Left renal pelvis (tissue), 4 donors: Measurements from ENCODE around the gene PAFAH1B1. TPM values are rescaled to one million over a fixed set of nuclear protein-coding genes. Genes with fewer than 3 reads are reported as not detected.
"Not testable (repeated sequence)": the region's sequence is repeated elsewhere in the genome, so short reads cannot be mapped to it uniquely, and the experiment has no call there.

Experiments
- DNase-seq, 4 donors: peaks; one replicate each; pipeline ENCODE4 v3.0.0-alpha.2; 2013; ENCODE audit warnings: low read depth in 4 of 4, low spot score in 3 of 4
- polyA plus RNA-seq, 4 donors: library from polyadenylated mRNA; unstranded; fragments of 120-200 nt; gene quantifications; one replicate each; pipeline ENCODE4 v1.2.1, GENCODE V29; 2013; ENCODE audit not compliant: insufficient read length in 4 of 4

Gene PAFAH1B1
- 100 to 1,000 TPM; 132 to 143 (median 141) TPM for polyA plus RNA-seq

DNA sequence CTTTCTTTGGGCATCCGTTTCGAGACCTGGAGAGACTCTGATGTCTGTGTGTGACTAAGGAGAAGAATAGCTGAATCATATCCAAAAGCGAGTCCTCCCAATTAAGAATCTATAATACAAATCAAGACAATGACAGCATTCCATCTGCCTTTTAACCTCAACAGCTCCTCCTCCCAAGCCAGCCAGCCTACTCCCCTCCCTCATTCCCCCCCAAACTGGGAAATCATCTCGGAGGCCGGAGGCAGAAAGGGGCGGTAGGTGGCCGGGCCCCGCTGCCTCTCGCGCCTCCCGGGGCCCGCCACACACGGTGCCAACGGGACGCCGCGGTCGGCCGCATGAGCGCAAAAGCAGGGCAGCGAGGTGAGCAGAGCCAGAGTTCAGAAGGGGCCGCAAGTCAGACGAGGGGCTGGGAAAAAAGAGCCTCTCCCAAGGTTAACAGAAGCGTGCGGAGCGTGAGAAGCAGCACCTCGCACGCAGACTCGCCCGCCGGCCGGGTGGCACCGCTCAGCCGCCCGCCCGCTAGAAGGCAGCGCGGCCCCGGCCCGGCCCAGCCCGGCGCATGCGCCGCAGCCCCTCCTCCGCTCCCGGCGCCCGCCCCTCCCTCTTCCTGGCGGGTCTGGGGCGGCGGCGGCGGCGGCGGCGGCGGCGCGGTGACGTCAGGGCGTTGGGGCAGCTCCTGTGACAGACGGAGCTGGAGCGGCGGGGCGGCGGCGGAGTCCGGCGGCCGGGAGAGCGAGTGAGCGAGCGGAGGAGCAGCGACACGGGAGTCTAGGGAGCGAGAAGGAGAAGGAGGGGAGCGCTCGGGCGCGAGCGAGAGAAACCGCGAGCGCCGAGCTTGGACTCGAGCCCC is at the start of gene PAFAH1B1:
Gene PAFAH1B1, plus strand, starts transcription at position 684 of the 850 bp plus-strand sequence. CDS start 44,635 bp downstream, outside the sequence.
- peak; percentile 60 to 66 (median 62) for DNase-seq

DNA sequence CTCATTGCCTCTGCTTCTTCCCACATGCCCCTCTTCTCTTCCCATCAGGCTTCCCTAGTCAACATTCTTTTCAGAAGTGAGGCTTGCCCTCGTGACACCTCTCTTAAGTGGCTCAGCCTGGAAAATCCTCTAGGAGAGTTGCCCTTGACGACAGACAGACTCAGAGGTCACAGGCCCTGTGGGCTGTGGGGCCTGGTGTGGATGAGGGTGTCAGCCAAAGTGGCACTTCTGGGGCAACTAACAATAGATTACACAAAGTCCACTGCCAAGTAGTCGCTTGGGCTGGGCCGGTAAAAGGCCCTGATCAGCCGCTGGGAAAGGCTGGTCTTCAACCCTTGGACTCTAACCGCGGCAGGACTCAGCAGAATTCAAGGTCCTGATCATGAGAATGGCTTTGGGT is 48.1 kb upstream of the PAFAH1B1 start:
- DNase-seq, result no peak

DNA sequence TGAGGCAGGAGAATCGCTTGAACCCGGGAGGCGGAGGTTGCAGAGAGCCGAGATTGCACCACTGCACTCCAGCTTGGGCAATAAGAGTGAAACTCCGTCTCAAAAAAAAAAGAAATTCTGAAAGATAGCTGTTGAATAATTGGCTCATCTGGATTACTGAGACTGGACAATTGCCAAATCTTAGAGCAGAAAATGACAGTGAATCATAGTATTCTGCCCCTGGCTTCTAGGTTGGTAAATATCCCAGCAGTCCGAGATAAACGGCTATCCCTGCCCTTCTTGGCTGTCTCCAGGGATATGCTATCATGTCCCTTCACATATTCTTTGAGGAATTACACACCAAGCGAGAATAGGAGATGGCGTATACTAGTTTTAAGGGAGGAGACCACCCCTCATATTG is 46.3 kb upstream of the PAFAH1B1 start:
- no peak for DNase-seq

DNA sequence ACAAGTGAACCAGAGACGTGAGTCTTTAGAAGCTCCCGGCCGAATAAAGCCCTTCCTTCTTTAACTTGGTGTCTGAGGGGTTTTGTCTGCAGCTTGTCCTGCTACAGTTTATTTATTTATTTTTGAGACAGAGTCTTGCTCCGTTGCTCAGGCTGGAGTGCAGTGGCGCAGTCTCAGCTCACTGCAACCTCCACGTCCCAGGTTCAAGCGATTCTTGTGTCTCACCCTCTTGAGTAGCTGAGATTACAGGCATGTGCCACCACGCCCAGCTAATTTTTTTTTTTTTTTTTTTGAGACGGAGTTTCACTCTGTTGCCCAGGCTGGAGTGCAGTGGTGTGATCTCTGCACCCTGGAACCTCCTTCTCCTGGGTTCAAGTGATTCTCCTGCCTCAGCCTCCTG is 45.4 kb upstream of the PAFAH1B1 start:
- not testable (repeated sequence) for DNase-seq

DNA sequence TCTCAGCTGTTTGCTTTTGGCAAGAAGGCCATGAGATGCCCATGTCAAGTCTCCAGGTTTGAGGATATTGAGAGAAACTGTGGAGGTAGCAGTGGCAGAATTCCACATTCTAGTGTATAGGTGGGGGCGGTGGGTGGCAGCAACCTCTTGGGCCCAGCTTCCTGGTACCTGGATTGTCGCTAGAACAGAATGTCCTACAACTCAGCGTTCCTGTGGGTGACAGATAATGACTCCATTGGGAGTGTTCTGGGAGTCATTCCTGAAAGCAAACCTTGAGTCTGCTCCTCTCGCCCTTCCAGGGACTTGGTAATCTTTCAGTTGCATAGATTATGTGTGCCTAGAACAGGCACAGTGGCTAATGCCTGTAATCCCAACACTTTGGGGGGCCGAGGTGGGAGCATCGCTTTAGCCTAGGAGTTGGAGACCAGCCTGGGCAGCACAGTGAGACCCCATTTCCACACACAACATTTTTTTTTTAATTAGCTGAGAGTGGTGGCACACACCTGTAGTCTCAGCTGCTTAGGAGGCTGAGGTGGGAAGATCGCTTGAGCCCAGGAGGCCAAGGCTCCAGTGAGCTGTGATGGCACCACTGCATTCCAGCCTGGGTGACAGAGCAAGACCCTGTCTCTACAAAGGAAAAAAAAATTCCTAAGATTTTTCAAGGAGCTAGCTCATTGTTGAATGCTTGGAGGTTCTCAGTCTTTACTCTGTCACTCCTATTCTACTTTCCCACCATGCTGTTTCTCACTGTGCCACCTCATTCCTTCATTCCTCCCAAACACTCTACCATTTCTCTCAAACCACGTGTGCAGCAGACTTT is 43.9 kb upstream of the PAFAH1B1 start:
- DNase-seq, result no peak

DNA sequence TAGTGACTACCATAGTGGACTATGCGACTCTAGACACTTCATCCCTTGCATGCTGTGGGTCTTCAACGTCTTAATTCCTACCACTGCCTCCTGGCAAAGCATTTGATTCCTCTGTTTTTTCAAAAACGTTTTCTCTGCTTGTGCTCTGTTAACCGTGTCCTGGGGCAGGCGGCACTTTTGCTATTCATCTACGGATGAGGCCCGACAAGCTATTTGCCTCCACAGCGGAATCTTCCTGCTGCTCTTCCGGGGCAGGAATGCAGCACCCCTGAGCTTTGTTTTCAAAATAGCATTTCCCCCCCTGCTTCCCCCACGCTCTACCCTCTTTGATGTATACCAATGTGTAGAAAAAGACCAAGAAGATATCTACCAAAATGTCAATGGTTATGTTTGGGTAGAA is 42.0 kb upstream of the PAFAH1B1 start:
- no peak for DNase-seq

DNA sequence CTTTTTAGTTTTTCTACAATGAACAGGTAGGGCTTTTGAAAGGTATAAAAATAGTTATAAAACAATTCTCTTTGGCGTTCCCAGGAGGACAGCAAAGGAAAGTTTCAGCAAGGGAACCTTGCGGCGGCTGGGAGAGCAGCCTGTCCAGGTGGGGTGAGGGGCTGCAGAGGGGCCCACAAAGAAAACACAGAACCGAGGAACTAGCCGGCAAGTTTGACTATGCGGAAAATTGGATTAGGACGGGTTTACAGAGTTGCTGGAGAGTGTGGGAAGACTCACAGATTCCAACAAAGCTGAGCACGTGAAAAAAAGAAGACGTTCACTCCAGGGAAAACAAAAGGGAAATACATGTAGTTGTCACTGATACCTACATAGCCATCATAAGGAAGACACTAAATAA is 41.5 kb upstream of the PAFAH1B1 start:
- DNase-seq, result no peak

DNA sequence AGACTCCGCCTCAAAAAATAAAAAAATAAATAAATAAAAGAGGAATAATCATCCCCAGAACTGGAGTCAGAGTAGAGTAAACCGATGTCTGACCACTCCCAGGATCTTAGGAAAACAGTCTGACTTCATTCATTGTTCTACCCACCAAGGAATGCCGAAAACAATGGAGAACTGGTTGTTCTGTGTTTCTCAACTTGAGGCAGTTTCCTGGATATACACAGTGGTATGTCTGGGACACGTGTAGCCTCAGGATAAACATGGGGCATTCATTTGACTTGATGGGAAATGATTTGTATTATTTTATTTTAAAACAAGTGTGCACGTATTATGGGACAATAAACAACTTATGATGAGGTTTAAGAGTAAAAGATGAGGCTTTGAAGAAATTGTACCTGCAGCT is 32.8 kb upstream of the PAFAH1B1 start:
- no peak for DNase-seq

DNA sequence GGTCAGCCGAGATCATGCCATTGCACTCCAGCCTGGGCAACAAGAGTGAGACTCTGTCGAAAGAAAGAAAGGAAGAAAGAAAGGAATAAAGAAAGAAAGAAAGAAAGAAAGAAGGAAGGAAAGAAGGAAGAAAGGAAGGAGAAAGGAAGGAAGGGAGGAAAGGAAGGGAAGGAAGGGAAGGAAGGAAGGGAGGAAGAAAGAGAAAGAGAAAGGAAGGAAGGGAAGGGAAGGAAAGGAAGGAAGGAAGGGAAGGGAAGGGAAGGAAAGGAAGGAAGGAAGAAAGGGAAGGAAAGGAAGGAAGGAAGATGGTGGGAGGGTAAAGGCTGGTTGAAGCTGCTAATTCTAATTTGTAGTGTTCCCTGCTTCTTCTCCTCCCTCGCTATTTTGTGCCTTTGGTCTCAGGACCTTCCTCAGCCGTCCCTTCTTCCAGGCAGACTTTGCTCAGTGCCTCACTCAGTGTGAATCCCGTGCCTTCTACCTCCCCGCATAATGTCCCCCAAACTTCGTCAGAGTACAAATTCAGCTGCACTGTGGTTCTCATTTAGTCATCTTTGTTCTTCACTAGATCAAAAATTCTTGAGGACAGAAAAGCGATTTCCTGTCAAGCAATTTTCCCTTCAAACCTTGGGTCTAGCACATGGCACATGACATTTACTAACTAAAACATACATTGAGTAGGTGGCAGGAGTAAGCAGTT is 31.1 kb upstream of the PAFAH1B1 start:
- DNase-seq, result no peak

DNA sequence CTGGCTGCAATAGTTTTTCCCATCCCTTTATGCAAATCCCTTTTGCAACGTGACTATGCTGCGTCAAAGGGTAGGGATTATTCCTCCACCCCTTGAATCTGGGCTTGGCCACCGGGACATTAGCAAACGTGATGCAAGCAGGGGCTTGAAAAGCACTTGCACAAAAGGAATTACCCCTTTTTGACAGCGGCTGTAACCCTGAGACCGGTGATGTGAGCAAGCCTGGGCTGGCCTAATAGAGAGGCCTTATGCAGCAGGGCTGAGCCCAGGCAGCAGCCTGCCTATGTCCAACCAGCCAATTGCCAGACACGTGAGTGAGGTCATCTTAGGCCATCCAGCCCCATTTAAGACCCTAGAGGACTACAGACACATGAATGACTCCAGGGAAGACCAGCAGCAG is 30.4 kb upstream of the PAFAH1B1 start:
- DNase-seq, result no peak

DNA sequence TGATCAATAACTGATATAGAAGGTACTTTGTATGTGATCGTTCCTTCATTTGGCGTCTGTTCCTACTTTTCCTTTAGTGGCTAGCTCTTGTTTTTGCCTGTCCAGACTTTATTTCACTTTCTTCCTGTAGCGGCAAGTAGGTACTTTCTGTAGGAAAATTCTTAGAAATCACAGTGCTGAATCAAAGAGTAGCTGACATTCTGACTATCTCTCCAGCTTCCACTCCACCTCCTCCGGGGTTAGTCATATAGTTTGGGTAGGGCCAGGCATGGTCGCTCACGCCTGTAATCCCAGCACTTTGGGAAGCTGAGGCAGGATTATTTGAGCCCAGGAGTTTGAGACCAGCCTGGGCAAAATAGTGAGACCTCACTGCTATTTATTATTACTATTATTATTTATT is 29.9 kb upstream of the PAFAH1B1 start:
- DNase-seq, result no peak

DNA sequence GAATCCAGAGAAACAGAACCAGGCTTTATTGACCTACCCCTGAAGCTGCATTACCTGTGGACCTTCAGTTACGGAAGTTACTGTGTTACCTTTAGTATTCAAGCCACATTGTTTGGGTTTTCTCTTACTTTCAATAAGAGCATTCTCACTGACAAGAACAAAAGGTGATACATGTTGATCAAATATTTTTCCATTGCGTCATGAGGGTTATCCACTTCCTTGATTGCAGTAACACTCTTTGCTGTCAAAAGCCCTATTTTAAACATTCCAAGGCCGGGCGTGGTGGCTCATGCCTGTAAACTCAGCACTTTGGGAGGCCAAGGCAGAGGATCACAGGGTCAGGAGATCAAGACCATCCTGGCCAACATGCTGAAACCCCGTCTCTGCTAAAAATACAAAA is 28.6 kb upstream of the PAFAH1B1 start:
- no peak for DNase-seq

DNA sequence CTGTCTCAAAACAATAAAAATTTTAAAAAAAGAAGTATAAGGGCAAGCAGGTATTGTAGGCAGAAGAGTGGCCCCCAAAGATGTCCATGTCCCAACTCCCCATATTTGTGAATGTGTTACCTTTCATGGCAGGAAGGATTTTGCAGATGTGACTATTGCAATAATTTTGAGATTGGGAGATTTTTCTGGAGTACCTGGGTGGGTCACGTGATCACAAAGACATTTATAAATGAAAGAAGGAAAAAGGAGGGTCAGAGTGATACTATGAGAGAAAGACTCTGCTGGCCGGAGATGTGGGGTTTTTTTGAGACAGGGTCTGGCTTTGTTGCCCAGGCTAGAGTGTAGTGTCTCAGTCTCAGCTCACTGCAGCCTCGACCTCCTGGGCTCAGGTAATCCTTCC is 27.4 kb upstream of the PAFAH1B1 start:
- DNase-seq, result no peak

DNA sequence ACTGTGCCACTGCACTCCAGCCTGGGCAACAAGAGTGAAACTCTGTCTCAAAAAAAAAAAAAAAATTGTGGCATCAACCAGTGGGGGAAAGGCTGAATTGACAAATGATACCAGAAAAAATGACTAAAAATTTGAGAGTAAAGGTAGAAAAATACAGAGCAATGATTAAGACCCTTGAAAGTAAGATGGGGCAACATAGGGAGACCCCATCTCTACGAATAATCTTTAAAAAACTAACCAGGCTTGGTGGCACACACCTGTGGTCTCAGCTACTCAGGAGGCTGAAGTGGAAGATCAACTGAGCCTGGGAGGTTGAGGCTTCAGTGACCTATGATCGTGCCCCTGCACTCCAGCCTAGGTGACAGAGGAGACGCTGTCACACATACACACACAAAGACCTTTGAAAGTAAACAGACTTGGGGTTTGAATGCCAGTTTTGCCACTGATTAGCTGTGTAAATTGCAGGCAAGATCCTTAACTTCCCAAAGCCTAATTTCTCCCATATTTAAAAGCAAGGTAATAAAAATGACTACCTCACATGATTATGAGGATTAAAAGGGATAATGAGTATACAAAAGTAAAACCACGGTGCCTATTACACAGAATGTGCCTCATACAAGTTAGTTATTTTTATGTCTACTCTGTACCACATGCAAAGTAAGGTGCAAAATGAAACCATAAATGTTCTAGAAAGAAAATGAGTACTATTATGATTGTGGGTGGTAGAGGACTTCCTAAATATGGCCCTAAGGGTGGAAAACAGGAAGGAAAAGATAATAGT is 21.7 kb upstream of the PAFAH1B1 start:
- DNase-seq, result no peak

DNA sequence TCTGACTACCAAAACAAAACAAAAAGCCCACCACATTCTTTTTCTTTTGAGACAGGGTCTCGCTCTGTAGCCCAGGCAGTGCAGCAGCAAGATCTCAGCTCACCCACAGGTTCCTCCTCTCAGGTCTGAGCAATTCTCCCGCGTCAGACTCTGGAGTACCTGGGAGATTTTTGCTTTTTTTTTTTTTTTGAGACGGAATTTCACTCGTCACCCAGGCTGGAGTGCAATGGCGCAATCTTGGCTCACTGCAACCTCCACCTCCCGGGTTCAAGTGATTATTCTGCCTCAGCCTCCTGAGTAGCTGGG is 21.2 kb upstream of the PAFAH1B1 start:
- not testable (repeated sequence) for DNase-seq

DNA sequence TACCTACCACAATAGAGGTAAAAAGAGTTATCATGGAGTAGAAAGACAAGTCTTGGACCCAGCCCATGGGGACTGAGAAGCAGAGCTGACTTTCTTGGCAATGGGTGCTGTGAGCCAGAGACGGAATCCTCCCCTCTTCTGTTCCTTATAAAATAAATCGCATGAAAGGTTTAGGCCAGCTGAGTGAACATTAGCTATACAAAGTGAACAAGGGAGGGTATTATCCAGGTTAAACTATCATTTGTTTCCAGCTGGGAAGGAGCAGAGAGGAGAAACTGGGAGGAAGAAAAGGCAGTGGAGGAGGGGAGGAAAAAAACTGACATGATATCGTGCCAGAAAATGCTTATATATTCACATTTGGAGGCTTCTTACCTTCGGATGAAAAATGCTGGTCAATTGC is 13.3 kb upstream of the PAFAH1B1 start:
- DNase-seq, result no peak

DNA sequence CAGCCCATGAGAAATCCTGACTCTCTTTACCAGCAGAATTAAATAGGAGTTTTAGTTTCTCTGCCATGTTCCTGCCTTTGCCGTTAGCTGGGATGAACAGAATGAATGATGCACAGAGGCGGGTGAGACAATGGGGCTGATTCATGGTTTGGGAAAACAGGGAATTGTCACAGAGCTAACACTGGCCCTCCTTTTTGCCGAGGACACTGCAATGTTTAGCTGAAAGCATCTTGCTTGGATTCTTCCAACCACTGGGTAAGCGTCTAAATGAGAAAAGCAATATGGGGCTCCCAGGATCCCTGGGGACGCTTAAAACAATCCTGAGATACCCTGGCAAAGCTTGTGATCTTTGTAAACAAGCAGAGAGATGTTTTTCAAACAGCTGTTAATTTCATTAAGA is 12.8 kb upstream of the PAFAH1B1 start:
- no peak for DNase-seq

DNA sequence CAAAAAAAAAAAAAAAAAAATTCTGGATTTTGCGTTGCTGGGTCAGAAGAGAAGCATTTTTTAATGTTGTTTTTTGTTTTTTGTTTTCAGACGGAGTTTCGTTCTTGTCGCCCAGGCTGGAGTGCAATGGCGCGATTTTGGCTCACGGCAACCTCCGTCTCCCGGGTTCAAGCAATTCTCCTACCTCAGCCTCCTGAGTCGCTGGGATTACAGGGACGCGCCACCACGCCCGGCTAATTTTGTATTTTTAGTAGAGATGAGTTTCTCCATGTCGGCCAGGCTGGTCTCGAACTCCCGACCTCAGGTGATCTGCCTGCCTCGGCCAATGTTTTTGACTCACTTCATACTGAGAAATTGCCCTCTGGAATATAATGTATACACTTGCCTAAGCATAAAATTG is 11.0 kb upstream of the PAFAH1B1 start:
- no peak for DNase-seq

DNA sequence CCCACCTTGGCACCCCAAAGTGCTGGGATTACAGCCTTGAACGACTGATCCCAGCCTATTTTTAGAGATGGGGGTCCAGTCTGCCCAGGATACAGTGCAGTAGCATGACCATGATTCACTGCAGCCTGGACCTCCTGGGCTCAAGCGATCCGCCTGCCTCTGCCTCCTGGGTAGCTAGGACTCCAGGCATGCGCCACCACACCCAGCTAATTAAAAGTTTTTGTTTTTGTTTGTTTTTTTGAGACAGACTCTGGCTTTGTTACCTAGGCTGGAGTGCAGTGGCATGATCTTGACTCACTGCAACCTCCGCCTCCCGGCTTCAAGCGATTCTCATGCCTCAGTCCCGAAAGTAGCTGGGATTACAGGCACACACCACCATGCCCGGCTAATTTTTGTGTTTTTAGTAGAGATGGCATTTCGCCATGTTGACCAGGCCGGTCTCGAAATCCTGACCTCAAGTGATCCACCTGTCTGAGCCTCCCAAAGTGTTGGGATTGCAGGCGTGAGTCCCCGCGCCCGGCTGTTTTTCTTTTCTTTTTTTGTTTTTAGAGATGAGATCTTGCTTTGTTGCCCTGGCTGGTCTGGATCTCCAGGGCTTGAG is 2.3 kb upstream of the PAFAH1B1 start:
- no peak for DNase-seq
